WI38 (cell line): Measurements from ENCODE around the gene CD300LB.

Experiments used
- H3K4me3 ChIP-seq: 2 replicates; pipeline ENCODE4 v1.5.1; 2011; ENCODE audit warnings: low read depth, mild to moderate bottlenecking, control low read depth, low read length
- CTCF ChIP-seq: IDR thresholded peaks from 2 replicates; pipeline ENCODE4 v1.5.1; 2012; ENCODE audit warnings: low read depth, mild to moderate bottlenecking, control low read depth, low read length

The CD300LB gene

GRCh38 chr17:74474043-74474792 is 57.1 kb downstream of the CD300LB start:
- TF ChIP-seq CTCF = no peak
- no peak overlapping the region for H3K4me3 ChIP-seq

- no peak for TF ChIP-seq CTCF
- H3K4me3 ChIP-seq = no peak overlapping the region
Measured at GRCh38 chr17:74473294-74473693, 58.0 kb downstream of the CD300LB start.

- H3K4me3 ChIP-seq = no peak overlapping the region
- TF ChIP-seq CTCF = no peak
Measured at GRCh38 chr17:74472890-74473289, 58.4 kb downstream of the CD300LB start.

- TF ChIP-seq CTCF = no peak
- H3K4me3 ChIP-seq = no peak overlapping the region
Measured at GRCh38 chr17:74471341-74471740, 59.9 kb downstream of the CD300LB start.
